Neural progenitor cell (in vitro differentiated cells): ENCODE data around the gene PHEX.

Experiments used
- CTCF ChIP-seq: fragments of 200-600 bp; sonication (generic); IDR thresholded peaks from 2 replicates; pipeline ENCODE4 v1.5.1; 2017; ENCODE audit warnings: antibody characterized with exemption, mild to moderate bottlenecking
- EZH2 ChIP-seq: fragments of 200-600 bp; sonication (generic); IDR thresholded peaks from 2 replicates; pipeline ENCODE4 v1.6.1; 2017; ENCODE audit warnings: antibody characterized with exemption, mild to moderate bottlenecking, moderate library complexity
- EZH2phosphoT487 ChIP-seq: fragments of 200-600 bp; sonication (generic); IDR thresholded peaks from 2 replicates; pipeline ENCODE4 v1.6.1; 2017; ENCODE audit warnings: antibody characterized with exemption

- no peak for TF ChIP-seq CTCF
- no peak for TF ChIP-seq EZH2phosphoT487
- TF ChIP-seq EZH2, result no peak
These were observed 5.1 kb downstream of the PHEX start for GRCh38 chrX:22037225-22037624.
